ENCODE results near the gene MSI2.

Gene MSI2

DNA sequence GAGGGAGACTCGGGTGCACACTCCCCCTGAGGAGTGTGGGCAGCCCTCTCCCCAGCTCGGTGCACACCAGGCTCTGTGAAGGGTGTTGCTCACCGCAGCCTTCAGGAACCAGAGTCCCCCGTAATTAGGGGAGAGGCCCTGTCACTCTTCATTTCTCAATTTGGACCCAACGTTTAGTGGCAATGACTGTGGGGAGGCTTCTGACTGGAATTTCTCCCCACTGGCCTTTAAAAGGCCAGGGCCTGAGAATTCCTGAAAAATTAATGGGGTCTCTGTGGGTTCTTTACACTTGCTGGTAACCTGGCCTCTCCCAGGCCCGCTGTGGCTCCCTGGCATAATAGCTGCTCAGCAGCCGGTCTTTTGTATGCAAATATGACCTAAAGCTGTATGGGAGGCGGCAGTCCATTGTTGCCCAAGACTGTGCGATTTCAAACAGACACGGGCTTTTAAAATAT is 209.7 kb downstream of the MSI2 start:
- no peak for DNase-seq

DNA sequence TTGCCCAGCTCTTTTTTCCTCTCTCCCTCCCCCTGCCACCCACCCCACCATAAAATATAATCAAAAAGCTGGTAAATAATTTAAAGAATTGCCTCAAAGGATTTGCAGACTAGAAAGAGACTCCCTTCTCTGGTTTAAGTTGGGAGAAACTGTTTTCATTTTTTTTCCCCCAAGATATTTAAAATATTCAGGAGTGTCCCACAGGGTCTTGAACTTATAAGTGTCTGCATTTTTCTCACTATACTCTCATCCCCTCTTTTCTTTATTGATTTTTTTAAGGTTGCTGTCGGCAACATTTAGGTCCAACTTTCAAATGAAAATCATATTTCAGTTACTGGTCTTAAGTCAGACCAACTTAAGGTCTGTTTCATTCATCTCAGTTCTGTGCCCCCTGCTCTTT is 210.2 kb downstream of the MSI2 start:
- DNase-seq = no peak

DNA sequence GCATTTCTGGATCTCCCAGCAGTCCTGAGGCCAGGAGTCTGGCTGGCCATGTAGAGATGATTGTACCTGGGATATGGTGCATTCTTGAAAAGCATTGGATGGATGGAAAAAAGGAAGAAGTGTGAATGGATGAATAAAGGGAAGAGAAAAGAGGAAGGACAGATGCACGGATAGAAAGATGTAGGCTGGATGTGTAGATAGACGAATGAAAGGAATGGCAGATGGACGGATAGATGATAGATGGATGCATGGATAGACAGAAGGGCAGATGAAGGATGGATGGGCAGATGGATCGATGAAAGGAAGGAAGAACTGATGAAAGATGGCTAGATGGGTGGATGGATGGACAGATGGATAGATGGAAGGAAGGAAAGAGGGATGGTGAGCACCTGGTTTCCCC is 210.9 kb downstream of the MSI2 start:
- no peak for DNase-seq

DNA sequence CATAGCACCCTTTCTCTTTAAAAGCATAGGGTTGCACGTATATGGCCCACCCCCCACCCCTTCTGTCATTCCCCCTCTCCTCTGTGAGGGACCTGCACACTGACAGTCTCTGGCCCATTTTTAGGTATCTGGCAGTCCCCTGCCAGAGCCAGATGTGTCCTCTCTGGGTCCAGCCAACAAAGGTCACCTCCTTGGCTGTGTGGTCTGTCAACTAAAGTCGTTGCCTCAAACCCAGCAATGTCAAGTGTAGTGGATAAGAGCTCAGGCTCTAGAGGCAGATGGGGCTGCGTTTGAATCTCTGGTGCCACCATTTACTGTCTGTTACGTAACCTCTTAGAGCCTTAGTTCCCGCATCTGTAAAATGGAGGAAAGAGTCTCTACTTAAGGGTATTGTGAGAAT is 211.5 kb downstream of the MSI2 start:
- DNase-seq = no peak

DNA sequence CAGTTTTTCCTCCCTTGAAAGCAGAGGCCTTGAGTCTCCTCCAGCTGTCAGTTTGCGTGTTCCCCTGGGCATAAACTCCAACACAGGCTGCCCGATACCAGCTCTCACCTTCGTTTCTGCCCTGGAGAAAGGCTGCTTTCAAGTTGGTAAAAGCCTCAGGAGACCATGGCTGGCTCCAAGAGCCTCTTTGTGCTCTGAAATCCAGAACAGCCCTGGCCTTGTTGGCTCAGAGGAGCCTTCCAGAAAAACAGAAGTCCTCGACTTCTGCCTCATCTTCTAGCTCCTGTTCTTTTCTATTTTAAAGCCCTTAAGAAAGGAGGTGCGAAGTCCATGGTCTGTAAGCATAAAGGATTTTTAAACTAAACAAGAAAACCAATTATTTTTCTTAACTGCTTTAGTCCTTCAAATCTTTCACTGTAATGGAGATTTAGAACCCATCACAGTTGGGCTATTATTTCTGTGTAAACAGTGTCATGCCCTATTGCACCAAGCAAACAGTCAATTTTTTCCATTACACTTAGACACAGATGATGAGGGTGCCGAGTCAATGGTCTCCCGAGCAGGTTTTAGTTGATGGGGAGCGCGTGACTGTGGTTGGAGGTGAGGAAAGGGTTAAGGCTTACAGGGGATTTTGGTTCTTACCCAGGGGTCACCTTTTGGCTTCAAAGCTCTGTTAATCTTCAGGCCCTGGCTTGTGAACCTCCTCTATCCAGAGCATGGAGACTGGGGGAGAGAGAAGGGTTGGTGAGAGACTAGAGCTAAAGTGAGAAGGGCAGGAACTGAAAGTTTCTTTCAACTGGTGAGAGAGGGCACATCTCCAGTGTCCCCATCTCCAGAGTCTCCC is 212.8 kb downstream of the MSI2 start:
- no peak for DNase-seq

DNA sequence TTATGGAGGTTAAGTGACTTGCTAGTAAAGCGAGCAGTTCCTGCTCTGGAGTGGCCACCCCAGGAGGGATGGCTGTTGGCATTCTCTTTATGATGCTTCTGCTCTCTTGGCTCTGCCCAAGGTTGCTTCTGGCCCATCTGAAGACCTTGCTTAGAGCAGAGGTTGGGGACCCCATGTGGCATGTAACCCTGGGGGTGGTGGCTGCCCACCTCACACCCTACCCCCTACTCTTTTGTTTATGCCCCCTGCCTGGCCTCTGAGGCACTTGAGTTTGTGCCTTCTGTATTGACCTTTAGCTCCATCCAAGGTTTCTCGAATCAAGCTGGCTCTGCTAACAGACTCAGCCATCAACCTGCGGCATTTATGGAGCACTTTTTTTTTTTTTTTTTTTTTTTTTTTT is 214.6 kb downstream of the MSI2 start:
- DNase-seq = no peak

DNA sequence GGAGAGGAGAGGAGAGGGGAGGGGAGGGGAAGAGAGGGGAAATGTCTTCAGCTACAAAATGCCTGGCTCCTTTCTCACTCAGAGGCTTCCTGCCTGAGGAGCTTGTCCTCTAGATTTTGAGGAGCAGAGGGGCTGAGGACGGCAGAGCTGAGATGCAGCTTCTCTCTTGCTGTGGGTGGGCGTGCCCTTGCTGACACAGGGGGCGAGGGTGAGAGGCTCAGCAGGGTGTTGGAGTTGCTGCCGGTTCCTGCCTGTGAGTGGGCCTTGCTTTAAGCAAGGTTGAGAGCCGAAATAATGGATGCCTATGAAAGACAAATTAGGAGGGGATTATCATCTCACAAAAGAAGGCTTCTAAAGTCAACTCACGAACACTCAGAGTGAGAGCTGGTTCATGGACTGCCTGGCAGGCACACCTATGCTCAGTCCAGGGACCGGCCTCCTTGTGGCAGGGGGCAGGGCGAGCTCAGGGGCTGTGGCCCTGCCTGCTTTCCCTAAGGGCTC is 215.6 kb downstream of the MSI2 start:
- DNase-seq = no peak

DNA sequence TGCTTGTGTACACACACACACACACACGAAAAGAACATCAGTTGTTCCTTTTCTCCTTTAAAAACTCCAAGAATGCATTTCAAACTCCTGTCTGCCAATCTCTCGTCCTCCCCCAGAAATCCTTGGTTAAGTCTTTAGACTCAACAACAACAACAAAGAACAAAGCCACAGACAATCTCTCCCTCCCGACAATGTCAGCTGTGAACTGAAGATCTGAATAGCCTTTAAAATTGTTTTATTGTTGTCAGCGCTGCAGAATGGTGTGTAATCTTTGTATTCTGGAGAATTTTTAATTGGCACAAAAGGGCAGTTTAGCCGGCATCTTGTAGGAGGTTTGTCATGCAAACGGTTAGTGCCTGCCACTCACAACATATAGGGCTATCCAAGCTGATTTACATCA is 219.5 kb downstream of the MSI2 start:
- DNase-seq = no peak

DNA sequence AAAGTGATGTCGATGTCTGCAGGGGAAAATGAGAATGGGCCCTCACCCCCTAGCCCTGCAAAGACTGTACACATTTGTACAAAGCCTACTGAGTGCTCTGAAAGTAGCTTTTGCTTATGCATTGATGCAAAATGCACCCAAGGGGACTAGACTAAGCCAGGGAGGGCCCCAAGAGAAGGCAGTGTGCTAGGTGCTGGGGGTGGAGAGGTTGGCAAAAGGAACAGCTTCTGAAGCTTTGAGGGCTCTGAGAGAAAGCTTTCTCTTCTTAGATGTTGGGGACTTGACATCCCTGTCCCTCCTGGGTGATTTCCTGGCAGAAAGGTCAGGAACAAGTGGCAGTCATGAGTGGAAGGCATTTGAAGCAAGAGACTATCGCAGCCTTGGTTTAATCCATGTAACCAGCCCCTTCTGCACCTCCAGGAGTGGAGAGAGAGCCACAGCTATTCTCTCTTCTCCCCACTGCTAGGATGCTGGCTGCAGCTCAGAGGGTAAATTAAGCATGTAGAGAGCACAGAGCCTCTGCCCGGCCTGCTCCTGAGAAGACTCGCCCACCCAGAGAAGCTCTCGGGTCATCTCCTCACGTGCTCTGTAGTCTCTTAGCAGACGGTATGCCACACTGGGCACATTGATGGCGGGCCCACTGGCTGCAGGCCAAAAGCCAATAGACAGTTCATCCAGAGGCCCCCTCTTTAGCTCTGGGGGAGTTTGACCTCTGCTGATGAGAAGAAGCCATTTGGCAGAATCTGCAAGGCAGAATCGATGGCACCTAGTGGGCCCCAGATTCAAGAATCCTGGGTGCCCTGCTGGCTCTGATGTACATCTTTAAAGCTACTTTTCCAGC is 221.4 kb downstream of the MSI2 start:
- DNase-seq = no peak

DNA sequence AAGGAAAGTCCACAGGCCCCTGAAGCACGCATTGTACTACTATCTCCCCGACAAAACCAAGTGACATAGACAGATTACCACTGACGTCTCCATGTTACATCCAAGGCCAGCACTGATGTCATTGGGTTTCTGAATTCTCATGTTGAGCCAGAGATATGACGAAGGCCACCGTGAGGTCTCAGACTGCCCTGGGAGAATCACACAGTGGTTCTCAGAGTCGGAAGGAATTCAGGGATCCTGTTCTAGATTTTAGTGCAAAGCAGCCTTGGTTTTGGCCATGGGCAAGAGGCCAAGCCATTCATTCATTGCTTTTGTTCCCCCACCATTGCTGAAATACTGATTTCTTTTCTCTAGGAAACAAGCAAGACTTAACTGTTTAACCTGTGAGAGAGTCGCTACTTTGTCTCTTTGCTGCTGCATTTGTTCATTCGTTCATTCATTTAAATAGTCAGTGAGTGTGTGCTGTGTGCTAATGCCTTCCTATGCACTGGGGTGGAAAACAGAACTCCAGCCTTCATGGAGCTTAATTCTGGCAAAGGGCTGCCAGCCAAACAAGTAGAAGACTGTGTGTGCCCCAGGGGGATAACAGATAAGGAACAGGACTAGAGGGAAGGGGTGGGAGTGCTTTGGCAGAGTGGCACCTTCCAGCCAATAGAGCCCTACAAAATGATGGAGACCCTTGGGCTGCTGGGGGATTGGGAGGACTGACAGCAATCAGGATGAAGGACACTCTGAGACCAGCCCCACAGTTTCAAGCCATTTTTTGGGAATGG is 222.3 kb downstream of the MSI2 start:
- no peak for DNase-seq

DNA sequence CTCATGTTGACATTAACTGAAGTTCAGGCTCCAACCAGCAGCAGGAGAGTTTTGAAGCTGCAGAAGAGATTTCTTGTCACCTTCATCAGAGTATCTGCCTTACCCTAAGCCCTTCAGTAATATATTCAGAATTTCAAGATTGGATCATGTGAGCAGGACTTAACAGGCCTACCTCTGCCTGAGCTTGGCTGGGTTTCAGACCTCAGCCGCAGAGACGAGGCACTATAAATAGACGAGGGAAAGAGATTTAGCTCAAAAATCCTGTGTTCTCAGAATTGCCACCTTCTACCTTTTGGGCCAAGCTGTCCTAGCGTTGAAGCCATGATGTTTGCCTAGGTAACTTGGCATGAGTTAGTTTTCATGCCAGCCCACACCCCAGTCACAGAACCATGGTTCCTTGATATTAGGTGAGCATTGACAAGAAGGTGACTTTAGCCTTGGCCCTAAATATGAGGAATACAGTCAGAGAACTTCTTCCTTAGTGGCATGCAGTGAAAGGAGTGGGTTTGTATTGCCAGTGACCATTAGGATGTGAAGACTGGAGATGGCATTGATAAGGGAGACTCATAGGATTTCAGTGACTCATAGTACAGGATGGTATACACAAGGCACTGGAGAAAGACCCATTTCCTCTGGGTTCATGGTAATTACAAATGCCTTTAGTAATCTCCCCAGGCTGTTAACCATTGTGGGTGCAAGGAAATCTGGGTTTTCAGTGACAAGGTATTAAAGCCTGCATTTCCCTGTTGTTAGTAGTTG is 224.3 kb downstream of the MSI2 start:
- no peak for DNase-seq

DNA sequence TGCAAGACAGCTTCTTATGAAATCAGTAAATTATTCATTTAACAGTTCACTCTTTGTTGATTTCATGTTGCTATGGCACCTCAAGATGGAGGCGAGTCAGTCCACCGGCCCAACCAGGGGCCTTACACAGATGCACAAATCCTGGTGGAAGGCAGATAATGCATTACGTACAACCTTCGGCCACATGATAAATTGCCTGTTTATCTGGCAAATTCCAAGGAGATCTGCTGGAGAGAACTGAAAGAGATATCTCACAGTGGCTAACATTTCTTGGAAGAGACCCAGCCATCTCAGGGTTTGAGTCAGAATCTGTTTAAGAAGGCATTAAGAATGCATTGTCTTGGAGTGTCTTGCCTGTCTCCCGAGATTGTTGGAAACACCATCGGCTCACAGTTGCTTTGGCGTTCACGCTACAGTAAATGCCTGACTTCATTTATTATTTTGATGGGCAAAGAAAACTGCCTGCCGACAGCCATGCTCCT is 225.6 kb downstream of the MSI2 start:
- DNase-seq = no peak

DNA sequence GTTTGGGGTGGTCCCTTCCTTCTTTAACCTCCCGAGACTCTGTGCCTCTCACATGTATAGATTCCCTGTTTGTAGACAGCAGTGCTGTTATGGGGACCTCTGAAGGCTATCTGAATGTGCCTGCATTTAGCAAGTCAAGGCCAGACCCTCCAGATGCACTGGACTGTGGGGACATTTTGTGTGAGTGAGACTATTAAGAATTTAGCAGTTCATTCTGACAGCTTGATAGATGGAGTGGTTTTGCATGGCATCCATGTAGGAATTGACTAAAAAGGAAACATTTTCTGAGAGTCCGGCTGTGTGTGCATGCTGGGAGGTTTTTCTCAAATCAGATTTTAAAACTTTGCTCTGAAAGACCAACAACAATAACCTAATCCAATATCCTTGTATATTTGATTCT is 226.3 kb downstream of the MSI2 start:
- no peak for DNase-seq

DNA sequence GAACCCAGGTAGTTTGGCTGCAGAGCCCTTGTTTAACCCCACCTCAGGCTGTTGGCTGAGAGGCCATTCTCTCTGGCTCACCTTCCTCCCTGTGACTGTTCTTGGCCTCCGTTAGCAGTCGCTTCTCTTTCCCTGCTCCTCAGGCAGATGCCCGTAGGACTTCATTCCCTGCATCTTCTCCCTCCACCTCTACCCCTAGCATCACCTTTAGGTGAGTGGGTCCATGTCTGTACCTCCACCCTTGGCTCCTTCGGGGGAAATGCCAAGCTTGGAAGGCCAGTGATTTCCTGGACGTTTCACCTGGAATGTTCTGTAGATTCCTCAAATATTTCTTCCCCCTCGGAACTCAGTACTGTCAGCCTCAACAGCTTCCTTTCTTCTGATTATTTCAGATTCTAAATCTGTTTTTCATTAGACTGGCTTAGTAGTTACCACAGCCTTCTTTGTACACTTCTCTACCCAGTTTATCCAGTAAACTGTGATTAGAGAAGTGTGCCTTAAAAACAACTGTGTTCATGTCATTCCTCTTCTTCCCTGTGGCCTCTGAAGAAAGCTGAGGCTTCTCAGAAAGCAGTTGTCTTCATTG is 227.9 kb downstream of the MSI2 start:
- no peak for DNase-seq

DNA sequence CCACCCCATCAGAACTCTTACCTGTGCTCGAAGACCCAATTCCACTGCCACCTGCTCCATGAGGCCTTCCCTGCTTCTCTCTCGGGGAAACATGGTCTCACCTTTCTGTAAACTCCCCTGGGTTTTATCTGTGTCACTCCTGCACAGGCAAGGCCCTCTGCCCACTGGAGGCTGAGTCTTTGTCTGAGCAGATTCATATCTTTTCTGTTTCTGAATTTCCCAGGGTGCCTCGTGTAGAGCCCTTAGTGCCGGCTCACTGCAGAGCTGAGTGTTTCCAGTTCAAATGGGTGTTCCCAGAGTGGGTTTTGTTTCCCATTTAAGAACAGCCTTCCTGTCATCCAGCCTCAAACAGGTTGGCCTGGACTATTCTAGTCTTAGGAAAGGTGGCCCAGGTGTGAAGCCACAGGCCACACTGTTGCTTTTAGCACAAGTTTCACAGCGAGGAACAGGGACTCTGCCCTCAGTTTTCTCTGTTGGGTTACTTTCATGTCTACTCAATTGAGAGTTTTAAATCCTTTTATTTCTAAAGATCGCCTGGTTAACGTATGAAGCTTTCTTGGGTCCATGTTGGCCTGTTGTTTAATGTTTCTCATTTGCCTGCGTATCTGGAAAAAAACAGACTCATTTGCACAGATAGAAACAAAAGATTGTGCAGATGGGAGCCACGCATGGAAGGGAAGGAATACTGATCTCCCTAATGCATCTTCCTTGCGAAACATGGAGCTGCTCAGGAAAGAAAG is 228.7 kb downstream of the MSI2 start:
- no peak for DNase-seq

DNA sequence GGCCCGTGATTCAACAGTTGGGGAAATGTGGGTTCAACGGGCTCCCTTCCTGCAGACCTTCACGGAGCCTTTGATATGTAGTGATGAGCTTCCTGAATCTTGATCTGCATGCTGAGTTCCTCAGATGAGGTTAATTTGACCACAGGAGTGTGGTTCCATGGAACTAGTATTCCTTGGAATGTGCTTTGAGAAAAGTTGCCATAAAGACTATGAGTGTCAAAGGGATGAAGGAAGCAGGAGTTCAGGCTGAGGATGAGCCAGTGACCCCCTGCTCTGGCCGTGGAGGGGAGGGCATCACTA is 229.2 kb downstream of the MSI2 start:
- DNase-seq = no peak

DNA sequence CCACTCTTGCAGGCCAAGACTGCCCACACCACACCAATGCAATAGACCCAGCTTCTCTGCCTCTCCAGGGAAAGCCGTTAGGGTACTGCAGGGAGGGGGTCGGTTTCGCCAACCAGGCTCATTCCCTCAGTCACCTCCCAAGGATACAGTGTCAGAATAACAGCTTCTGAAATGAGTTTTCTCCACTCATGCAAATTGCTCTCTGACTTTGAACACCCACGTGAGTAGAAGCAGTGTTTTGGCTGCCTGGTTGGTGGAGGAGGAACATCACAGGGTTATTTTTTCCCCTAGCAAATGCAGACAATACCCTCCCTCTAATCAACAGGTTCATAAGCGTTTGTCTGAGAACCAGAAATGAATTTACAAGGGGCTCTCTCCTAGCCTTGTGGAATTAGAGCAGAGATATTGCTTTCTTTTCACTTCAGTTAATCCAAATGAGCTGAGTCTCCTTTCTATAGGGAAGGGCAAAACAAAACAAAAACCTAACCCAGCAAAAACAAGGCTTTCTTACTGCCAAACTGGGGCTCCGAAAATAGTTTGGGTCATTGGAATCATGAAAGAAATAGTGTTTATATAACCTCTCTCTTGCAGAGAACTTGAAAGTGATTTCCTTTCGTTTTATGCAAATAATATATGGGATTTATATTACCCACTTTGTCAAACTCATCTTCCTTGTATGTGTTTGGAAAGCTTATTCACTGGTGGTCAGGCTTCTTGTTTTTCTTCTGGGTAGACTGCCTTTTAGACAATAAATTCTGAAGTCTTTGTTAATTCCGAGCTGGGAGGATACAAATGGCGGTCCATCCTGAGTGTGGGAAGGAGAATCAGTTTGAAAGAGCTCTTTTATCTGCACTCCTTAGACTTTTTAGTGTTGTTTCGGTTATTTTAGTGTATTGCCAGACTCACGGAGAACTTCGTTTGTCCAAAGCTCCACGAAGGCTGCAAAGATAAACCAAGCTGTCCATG is 229.9 kb downstream of the MSI2 start:
- DNase-seq = no peak

DNA sequence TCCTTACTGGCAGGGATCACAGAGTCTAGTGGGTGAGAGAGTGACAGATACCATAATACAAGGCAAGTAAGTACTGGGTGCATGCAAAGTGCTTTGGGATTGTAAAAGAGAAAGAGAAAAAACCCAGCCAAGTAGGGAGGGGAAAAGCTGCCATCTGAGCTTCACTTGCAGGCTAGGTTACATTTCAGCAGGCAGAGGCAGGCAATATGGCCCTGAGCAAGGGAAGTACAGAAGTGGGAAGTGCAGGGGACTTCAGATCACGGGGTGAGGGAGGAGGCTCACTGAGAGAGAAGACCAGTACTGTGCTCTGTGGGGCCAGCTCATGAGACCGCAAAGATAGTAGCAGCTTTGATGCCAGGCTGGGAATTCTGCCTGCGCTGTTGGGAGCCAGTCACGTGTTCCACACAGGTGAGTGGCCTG is 230.6 kb downstream of the MSI2 start:
- no peak for DNase-seq

DNA sequence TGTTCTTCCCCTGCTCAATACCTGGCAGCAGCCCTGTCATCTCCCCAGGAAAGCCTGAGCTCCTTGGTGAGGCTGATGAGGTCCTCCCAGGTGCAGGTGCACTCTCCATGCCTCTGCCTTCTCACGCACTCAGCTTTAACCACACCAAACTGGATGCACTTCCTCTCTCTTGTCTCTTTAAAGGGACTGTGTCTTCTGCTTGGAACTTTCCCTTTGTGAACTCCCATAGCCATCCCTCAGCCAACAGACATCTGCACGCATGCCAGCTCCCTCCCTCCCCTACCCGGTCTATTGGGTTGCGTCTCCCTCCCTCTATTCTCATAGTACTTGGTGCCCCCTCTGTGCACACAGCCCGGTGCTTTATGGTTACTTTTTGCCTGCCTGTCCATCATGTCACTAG is 231.2 kb downstream of the MSI2 start:
- no peak for DNase-seq

DNA sequence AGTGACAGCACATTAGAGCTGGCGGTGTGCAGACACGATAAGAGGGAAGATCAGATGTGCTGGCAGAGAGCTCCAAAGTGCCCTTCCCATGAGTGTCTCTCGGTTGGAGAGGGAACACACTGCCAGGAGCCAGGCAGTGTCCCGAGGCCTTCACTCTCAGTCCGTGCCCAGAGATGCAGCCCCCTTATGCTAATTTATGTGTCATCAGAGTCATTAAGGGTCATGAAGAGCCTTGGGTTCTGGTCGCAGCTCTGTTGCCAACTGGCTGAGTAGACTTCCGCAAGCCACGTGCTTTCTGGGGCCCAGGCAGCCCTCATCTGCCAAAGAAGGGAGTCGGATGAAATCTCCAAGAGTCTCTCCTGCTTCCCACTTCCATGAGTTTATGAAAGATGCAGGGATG is 232.5 kb downstream of the MSI2 start:
- DNase-seq = no peak

All from CD4-positive, alpha-beta T cell treated with Interleukin-10 for 1 hour (primary cell).